HG03457 (cell line): ENCODE measurements around the gene IL1RAPL1.
A peak's percentile ranks its signal among the peaks of the same experiment; 100 is the strongest.

Source experiments
- ATAC-seq: cut with Tn5 transposase; IDR thresholded peaks from one replicate; pipeline ENCODE4 v1.9.1; 2021; ENCODE audit warnings: moderate number of reproducible peaks; ENCODE audit not compliant: unreplicated experiment

Gene IL1RAPL1

DNA sequence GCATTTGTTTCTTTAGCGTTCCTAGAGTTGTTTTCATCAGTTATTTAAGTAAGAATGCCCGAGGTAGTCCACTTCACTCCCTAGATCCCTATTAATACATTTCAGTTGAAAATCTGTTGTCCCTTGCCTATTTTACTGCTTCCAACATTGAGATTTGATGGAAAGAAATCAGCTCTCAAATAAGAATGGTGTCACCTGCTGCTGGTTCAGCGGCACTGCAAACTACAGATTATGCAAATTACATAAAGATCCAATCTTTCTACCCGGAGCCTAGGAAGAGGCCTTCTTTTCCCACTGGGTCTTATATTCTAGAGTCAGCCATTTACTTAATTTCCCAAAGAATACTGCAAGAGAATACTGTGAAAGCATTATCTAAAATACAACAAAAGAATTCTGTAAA, 1030.5 kb downstream of the IL1RAPL1 start:
- no peak for ATAC-seq

GRCh38 chrX:29627833-29628232, 1040.6 kb downstream of the IL1RAPL1 start:
- no peak for ATAC-seq

GRCh38 chrX:29634516-29634915, 1047.3 kb downstream of the IL1RAPL1 start:
- ATAC-seq: no peak

- ATAC-seq: no peak
Observed at GRCh38 chrX:29636331-29636730, 1049.1 kb downstream of the IL1RAPL1 start.

- no peak for ATAC-seq
Observed at GRCh38 chrX:29640106-29640505, 1052.9 kb downstream of the IL1RAPL1 start.

- ATAC-seq: no peak
Observed at GRCh38 chrX:29641461-29641860, 1054.2 kb downstream of the IL1RAPL1 start.

- no peak for ATAC-seq
Observed at GRCh38 chrX:29643181-29643580, 1055.9 kb downstream of the IL1RAPL1 start.

- no peak for ATAC-seq
Observed at GRCh38 chrX:29648161-29648560, 1060.9 kb downstream of the IL1RAPL1 start.

- ATAC-seq: no peak
Observed at GRCh38 chrX:29652484-29652883, 1065.2 kb downstream of the IL1RAPL1 start.

GRCh38 chrX:29653721-29654120, 1066.5 kb downstream of the IL1RAPL1 start:
- no peak for ATAC-seq

GRCh38 chrX:29659911-29660310, 1072.7 kb downstream of the IL1RAPL1 start:
- no peak for ATAC-seq

DNA sequence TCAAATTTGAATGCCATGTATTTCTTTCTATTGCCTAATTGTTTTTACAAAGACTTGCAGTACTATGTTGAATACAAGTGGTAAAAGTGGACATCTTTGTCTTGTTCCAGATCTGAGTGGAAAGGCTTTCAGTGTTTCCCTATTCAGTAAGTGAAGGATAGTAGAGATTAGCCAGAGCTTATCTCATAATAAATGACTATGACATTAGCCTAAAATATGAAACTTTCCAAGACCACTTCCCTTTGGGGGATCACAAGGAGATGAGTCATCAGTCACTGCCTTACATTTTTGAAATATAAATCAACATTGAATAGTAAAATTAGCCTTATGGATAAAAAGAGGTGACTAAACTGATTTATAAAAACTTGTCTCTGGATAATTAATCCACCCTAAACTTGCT, 1074.0 kb downstream of the IL1RAPL1 start:
- no peak for ATAC-seq

DNA sequence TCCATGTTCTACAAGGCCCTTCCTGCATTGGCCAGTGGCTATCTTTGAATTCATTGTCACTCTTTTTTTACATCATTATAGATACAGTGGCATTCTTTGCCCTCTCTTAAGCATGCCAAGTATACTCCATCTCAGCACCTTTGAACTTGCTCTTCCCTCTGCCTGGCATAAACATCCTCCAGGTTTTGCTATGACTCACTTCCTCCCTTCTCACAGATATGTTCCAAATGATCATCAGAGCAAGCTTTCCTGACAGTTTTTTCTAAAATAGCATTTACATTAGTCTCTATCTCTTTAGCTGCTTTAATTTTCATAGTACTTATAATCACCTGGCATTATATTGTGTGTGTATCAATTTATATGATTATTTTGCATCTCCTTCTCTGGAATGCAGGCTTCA, 1074.9 kb downstream of the IL1RAPL1 start:
- ATAC-seq: no peak

DNA sequence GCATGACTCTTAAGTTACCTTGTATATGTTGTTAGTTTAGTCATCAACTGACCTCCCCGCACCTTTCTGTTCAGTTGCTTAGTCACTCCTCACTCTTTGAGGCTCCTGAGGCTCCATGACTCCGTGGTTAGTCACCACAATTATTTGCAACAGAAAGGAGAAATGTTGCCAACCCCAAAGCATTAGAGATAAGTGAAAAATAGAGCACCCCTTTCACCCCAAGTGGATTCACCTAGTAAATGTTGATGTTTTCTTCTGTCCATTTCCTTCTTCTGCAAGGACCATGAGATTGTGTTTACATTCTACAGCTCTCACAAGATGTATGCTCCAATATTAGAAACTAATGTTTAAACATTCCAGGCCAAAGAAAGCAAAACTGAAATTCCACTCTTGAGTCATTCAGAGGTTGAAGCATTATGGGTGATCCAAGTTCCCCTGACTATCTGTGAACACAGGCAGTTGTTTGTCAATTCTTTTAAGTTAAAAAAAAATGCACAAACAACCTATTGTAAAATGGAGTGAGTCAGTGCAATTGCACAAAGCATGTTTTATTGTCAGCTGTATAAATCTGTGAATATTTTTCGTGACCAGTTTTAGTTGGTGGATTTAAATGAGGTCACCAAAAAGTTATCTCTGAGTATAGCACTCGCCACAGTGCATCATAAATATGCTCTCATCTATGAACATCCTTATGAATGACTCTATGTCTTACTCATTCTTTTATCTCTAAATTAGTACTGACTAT, 1075.7 kb downstream of the IL1RAPL1 start:
- peak; percentile 73 for ATAC-seq

DNA sequence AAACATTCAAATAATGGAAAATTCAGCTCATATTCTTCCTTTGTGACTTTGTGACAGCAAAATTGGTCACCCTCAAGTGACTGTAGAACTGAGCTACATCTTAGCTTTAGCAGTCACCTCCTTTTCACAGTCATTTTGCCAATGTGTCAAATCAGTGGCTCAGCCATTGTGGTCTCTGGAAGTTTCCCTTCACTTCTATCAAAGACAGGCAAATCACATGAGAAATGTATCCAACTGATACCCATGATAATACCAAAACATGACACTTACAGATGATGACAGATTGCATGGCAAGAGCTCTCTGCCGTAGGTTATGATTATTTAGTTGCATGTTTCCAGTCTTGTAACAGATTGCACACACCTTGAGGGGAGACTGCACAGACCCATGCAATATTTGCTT, 1078.3 kb downstream of the IL1RAPL1 start:
- no peak for ATAC-seq

DNA sequence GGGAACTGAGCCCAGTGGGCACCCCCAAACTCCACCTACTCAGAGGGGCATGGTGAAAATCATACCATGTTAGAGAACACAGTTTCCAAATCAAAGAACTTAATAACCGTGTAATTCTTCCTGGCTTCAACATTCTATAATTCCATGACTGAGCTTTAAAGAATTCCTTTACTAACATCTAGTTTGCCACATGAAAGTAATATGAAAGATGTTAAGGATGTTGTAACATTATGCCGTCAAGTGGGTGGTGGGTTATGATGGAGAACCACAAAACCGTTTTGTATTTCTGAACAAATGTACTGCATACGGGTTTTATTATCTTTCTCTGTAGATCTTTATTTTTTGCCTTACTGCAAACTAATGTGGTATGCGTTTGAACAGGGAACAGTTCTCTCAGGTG, 1079.1 kb downstream of the IL1RAPL1 start:
- no peak for ATAC-seq

GRCh38 chrX:29671421-29671820, 1084.2 kb downstream of the IL1RAPL1 start:
- no peak for ATAC-seq

GRCh38 chrX:29687687-29688086, 1100.4 kb downstream of the IL1RAPL1 start:
- no peak for ATAC-seq

- ATAC-seq: no peak
Observed at GRCh38 chrX:29690061-29690460, 1102.8 kb downstream of the IL1RAPL1 start.

GRCh38 chrX:29691044-29691443, 1103.8 kb downstream of the IL1RAPL1 start:
- ATAC-seq: no peak

DNA sequence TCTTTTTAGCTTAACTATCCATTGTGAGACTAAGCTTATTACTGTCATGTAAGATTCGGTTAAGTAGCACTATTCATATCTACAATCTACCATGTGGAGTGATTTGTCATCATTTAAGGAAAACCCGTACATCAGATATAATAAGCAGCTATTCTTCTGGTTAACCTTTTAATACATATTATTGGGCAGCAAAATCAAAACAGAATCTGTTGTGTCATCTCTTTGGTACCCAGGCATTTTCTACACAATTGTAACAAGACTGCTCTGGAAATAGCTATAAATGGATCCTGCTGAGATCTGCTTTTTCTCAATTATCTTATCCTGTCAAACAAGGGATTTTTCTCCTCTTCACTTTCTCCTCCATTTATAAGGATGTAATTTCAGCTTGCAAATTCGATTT, 1106.7 kb downstream of the IL1RAPL1 start:
- no peak for ATAC-seq

DNA sequence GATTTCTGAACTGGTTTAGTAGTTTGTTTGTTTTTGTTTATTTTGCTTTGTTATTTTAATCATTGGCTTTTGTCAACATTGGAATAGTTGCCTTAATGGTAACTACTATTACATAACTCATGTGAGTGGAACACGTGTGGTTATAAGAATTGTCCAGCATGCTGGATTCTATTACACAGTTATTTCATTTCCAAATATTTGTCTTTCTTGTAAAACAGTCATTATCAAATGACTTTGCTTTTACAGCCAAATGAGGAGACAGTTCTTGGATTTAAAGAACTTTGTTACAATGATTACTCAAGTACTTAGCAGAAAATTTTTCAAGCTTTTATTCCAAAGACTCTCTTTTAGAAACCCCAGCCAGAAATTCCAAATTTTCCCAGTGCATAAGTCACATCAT, 1112.0 kb downstream of the IL1RAPL1 start:
- ATAC-seq: no peak

GRCh38 chrX:29707088-29707487, 1119.8 kb downstream of the IL1RAPL1 start:
- no peak for ATAC-seq
